ENCODE measurements around the gene TSSK1B. TPM values are rescaled to one million over a fixed set of nuclear protein-coding genes. Genes with fewer than 3 reads are reported as not detected.

TSSK1B gene
- total RNA-seq, 1 donor = 0.43 TPM

DNA sequence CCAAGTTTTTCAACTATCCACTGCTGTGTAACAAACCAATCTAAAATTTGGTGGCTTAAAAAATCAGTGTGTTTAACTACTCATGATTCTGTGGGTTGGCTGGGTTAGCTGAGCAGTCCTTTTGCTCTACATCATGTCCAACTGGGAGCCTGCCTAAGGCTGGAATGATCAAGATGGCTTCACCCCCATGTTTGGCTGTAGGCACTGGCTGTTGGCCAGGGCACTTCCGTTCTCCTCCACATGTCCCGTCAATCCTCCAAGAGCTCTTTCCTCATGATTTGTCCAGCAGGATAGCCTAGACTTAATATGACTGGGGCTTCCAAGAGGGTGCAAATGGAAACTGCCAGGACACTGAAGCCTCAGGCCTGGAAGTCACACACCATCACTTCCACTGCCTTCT is 17.0 kb upstream of the TSSK1B start:
- H3K4me3 ChIP-seq (ENCODE audit: low read depth, low read length) = no peak overlapping the region
- TF ChIP-seq, protein P1, sequence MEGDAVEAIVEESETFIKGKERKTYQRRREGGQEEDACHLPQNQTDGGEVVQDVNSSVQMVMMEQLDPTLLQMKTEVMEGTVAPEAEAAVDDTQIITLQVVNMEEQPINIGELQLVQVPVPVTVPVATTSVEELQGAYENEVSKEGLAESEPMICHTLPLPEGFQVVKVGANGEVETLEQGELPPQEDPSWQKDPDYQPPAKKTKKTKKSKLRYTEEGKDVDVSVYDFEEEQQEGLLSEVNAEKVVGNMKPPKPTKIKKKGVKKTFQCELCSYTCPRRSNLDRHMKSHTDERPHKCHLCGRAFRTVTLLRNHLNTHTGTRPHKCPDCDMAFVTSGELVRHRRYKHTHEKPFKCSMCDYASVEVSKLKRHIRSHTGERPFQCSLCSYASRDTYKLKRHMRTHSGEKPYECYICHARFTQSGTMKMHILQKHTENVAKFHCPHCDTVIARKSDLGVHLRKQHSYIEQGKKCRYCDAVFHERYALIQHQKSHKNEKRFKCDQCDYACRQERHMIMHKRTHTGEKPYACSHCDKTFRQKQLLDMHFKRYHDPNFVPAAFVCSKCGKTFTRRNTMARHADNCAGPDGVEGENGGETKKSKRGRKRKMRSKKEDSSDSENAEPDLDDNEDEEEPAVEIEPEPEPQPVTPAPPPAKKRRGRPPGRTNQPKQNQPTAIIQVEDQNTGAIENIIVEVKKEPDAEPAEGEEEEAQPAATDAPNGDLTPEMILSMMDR (IDR thresholded peaks at IDR 0.05; ENCODE audit: insufficient read depth, low read depth, low read length) = no peak
- no peak for DNase-seq (ENCODE audit: low read depth)

DNA sequence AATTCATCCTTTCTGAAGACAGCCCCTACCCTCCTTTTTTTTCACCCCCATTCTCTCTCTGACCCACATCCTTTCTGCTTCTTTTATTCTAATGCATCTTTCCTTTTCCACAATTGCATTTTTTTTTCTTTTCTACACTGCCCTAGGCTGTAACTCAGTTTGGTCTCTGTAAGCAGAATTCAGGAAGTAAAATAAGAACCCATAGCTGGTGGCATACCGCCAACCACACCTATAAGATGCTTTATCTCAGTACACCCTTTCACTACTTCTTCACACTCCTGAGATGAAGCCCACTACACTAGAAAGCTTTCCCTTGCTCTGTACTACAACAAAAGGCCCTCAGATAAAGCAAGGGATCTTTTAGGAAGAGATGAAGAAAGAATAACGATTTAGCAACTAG is 16.1 kb upstream of the TSSK1B start:
- H3K4me3 ChIP-seq (ENCODE audit: low read depth, low read length) = no peak overlapping the region
- no peak for DNase-seq (ENCODE audit: low read depth)
- TF ChIP-seq, protein P1 (IDR thresholded peaks at IDR 0.05; ENCODE audit: insufficient read depth, low read depth, low read length) = no peak

DNA sequence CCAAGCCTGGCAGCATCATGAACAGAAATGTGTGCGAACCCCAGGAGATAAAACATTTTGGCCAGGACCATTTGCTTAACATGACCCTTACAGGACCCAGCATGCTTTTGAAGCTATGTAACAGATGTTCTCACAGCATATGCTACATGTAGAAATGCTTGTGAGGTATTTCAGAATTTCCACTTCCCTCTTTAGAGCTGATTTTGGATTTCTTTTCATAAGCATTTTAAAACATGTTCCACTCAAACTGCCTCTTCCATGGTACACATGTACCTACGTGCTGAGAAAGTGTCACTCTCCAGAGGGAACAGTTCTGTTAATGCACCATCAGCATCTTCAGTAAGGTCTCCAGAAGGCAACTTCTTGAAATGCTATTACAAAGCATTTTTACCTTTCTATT is 15.7 kb upstream of the TSSK1B start:
- DNase-seq (ENCODE audit: low read depth) = peak; percentile 6
- TF ChIP-seq, protein P1 (IDR thresholded peaks at IDR 0.05; ENCODE audit: insufficient read depth, low read depth, low read length) = no peak
- no peak overlapping the region for H3K4me3 ChIP-seq (ENCODE audit: low read depth, low read length)

DNA sequence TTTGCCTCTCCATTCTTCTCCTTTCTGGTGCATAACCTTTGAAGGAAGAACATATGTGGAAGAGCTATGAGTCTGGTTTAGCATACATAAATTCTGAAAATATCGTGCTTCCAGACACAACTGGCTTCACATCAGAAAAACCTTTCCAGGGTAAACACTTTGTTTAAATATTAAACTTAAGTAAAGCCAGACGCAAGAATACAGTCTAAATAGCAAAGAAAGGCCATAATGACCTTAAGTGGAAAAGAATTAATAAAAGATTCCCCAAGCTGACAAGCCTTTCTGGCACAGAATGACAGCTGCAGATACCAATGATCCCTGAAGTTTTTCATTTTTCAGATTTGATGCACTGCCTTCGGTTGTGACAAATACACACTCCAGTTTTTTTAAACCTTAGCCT is 13.5 kb upstream of the TSSK1B start:
- TF ChIP-seq, protein P1 (IDR thresholded peaks at IDR 0.05; ENCODE audit: insufficient read depth, low read depth, low read length) = no peak
- no peak for DNase-seq (ENCODE audit: low read depth)
- no peak overlapping the region for H3K4me3 ChIP-seq (ENCODE audit: low read depth, low read length)

DNA sequence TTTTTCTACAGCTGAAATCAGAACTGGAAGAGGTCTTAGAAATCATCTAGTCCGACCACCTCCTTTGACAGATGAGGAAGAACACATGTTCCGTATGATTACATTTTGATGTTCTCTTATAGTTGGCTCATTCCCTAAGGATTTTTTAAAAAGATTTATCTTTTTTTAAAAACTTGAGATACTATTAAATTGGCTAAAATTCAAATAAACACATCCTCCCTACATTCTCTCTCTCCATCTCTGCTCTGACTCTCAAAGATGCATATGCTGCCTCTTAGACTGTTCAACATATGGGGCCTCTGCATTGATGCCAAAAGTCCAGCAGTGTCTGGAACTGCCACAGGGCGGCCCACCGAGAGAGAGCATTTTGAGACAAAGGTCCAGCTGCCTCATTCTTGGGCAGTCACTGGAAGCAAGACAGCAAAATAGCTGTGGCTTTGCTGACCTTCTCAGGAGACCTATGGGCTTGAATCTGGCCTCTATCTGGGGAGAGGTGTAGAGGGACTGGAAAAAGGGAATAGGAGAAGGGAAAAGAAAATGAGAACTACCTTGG is 12.8 kb upstream of the TSSK1B start:
- peak; percentile 11 for DNase-seq (ENCODE audit: low read depth)
- no peak overlapping the region for H3K4me3 ChIP-seq (ENCODE audit: low read depth, low read length)
- TF ChIP-seq, protein P1 (IDR thresholded peaks at IDR 0.05; ENCODE audit: insufficient read depth, low read depth, low read length) = peak; percentile 20

DNA sequence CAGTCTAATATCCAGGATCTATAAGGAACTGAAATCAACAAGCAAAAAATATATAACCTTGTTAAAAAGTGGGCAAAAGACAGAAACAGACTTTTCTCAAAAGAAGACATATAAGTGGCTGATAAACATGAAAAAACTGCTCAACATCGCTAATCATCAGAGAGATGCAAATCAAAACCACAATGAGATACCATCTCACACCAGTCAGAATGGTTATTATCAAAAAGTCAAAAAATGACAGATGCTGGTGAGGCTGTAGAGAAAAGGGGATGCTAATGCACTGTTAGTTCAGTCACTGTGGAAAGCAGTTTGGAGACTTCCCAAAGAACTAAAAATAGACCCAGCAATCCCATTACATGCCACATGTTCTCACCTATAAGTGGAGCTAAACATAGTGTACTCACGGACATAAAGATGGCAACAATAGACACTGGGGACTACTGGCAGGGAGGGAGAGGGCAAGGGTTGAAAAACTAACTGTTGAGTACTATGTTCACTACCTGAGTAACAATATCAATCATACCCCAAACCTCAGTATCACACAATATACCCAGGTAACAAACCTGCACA is 11.7 kb upstream of the TSSK1B start:
- DNase-seq (ENCODE audit: low read depth) = no peak
- TF ChIP-seq, protein P1 (IDR thresholded peaks at IDR 0.05; ENCODE audit: insufficient read depth, low read depth, low read length) = no peak
- no peak overlapping the region for H3K4me3 ChIP-seq (ENCODE audit: low read depth, low read length)

DNA sequence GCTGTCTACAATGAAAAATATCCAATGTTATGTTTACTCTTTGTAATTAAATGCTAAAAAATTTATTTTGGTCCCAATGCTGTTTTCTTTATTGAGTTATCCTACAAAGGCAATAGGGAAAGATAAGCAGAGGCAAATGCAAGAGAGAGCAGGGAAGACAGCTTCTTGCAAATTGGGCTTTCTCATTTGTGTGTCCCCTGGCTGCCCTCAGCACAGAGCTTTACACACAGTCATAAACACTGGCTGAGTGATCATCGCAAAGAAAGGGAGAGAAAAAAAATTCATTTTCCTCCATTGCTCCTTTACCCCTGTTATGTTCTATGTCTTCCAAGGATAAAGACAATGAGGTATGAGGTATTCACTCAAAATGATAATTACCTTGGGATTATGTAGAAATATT is 2.3 kb upstream of the TSSK1B start:
- TF ChIP-seq, protein P1 (IDR thresholded peaks at IDR 0.05; ENCODE audit: insufficient read depth, low read depth, low read length) = no peak
- no peak for DNase-seq (ENCODE audit: low read depth)
- H3K4me3 ChIP-seq (ENCODE audit: low read depth, low read length) = no peak overlapping the region

Measured in fibroblast of villous mesenchyme (primary cell).